Nephron progenitor cell (in vitro differentiated cells): ENCODE data around the gene ADAMTS9.
A peak's percentile ranks its signal among the peaks of the same experiment; 100 is the strongest.

Experiments
- DNase-seq: peaks from one replicate; pipeline ENCODE4 v3.0.0; 2021
- H3K27ac Mint-ChIP-seq: 2 replicates; pipeline ENCODE4 v1.8.0; 2021; ENCODE audit warnings: mild to moderate bottlenecking, moderate library complexity, mixed read lengths
- H3K27me3 Mint-ChIP-seq: 2 replicates; pipeline ENCODE4 v1.8.0; 2021; ENCODE audit warnings: mild to moderate bottlenecking, low read depth, mixed read lengths; ENCODE audit not compliant: poor library complexity
- H3K36me3 Mint-ChIP-seq: 2 replicates; pipeline ENCODE4 v1.8.0; 2021; ENCODE audit warnings: low read depth, mixed read lengths
- H3K4me1 Mint-ChIP-seq: 2 replicates; pipeline ENCODE4 v1.8.0; 2021; ENCODE audit warnings: mixed read lengths
- H3K4me3 Mint-ChIP-seq: 2 replicates; pipeline ENCODE4 v1.8.0; 2021; ENCODE audit warnings: mild to moderate bottlenecking, moderate library complexity, mixed read lengths
- H3K9me3 Mint-ChIP-seq: 2 replicates; pipeline ENCODE4 v1.8.0; 2021; ENCODE audit warnings: mild to moderate bottlenecking, moderate library complexity, mixed read lengths
- CTCF ChIP-seq: fragments of 200-600 bp; sonication (generic); IDR thresholded peaks from 2 replicates; pipeline ENCODE4 v1.5.0; 2021; ENCODE audit warnings: antibody characterized with exemption

Gene ADAMTS9

GRCh38 chr3:64715211-64715982 lies 27.6 kb upstream of the ADAMTS9 start:
- no peak for DNase-seq
- no peak for TF ChIP-seq CTCF
- Mint-ChIP-seq H3K36me3 (no peaks in the 10 kb centered on the region), H3K4me3 (no peak overlapping the region), H3K27ac (no peak overlapping the region), H3K9me3 (peaks cover 5% of the 10 kb centered on the region), H3K4me1 (peaks cover 34% of the 10 kb centered on the region), H3K27me3 (peaks cover 6% of the 10 kb centered on the region)

- Mint-ChIP-seq H3K4me1 (peaks cover 49% of the 10 kb centered on the region), H3K4me3 (peak overlapping the region; percentile 31), H3K9me3 (peaks cover 13% of the 10 kb centered on the region), H3K27ac (no peak overlapping the region), H3K27me3 (peaks cover 6% of the 10 kb centered on the region), H3K36me3 (peaks cover 6% of the 10 kb centered on the region)
- DNase-seq: peak; percentile 4
- TF ChIP-seq CTCF: no peak
These were observed 20.7 kb upstream of the ADAMTS9 start for GRCh38 chr3:64708456-64708855.

- TF ChIP-seq CTCF: no peak
- DNase-seq: no peak
- Mint-ChIP-seq H3K9me3 (peaks cover 8% of the 10 kb centered on the region), H3K27ac (no peak overlapping the region), H3K4me3 (no peak overlapping the region), H3K4me1 (peaks cover 29% of the 10 kb centered on the region), H3K36me3 (peaks cover 6% of the 10 kb centered on the region), H3K27me3 (no peaks in the 10 kb centered on the region)
These were observed 18.1 kb upstream of the ADAMTS9 start for GRCh38 chr3:64705946-64706345.

GRCh38 chr3:64696896-64697295 lies 9.1 kb upstream of the ADAMTS9 start:
- H3K36me3 Mint-ChIP-seq: peaks cover 24% of the 10 kb centered on the region
- H3K27ac Mint-ChIP-seq: peak overlapping the region; percentile 27
- peaks cover 17% of the 10 kb centered on the region for H3K9me3 Mint-ChIP-seq
- TF ChIP-seq CTCF: no peak
- no peaks in the 10 kb centered on the region for H3K27me3 Mint-ChIP-seq
- DNase-seq: no peak
- H3K4me1 Mint-ChIP-seq: peaks cover 28% of the 10 kb centered on the region
- H3K4me3 Mint-ChIP-seq: no peak overlapping the region

GRCh38 chr3:64694114-64694513 lies 6.3 kb upstream of the ADAMTS9 start:
- H3K27ac Mint-ChIP-seq: peak overlapping the region; percentile 52
- DNase-seq: no peak

More at GRCh38 chr3:64694114-64694513, 6.3 kb upstream of the ADAMTS9 start:
- TF ChIP-seq CTCF: no peak
- Mint-ChIP-seq H3K27me3 (no peaks in the 10 kb centered on the region), H3K36me3 (peaks cover 21% of the 10 kb centered on the region), H3K4me3 (no peak overlapping the region), H3K9me3 (peaks cover 14% of the 10 kb centered on the region), H3K4me1 (peaks cover 53% of the 10 kb centered on the region)
